T-helper 2 cell treated with Interferon-gamma antibody and Interleukin-4, amounts not matched to agents 5 μg/mL and 100 μg/mL, for 36 hours (primary cell): ENCODE measurements around the gene PLAC9.

ENCODE experiments used
- DNase-seq: peaks from one replicate; pipeline ENCODE4 v3.0.0; 2021; ENCODE audit warnings: low spot score
- H3K27ac Mint-ChIP-seq: one replicate; pipeline ENCODE4 v1.8.0; 2021; ENCODE audit warnings: mild to moderate bottlenecking, mixed read lengths
- H3K27me3 Mint-ChIP-seq: one replicate; pipeline ENCODE4 v1.8.0; 2021; ENCODE audit warnings: low read depth, mixed read lengths
- H3K36me3 Mint-ChIP-seq: one replicate; pipeline ENCODE4 v1.8.0; 2021; ENCODE audit warnings: low read depth, mixed read lengths
- H3K4me1 Mint-ChIP-seq: one replicate; pipeline ENCODE4 v1.8.0; 2021; ENCODE audit warnings: low read depth, mixed read lengths
- H3K4me3 Mint-ChIP-seq: one replicate; pipeline ENCODE4 v1.8.0; 2022; ENCODE audit warnings: mild to moderate bottlenecking, moderate library complexity, mixed read lengths
- H3K9me3 Mint-ChIP-seq: one replicate; pipeline ENCODE4 v1.8.0; 2021; ENCODE audit warnings: mixed read lengths

PLAC9 gene

GRCh38 chr10:80146918-80147317 lies 14.4 kb downstream of the PLAC9 start:
- H3K27ac Mint-ChIP-seq = no peak overlapping the region
- no peak overlapping the region for H3K4me3 Mint-ChIP-seq
- peaks cover 36% of the 10 kb centered on the region for H3K36me3 Mint-ChIP-seq
- no peaks in the 10 kb centered on the region for H3K27me3 Mint-ChIP-seq
- DNase-seq = no peak
- H3K9me3 Mint-ChIP-seq = peaks cover 6% of the 10 kb centered on the region
- peaks cover 15% of the 10 kb centered on the region for H3K4me1 Mint-ChIP-seq

- Mint-ChIP-seq H3K27me3 (no peaks in the 10 kb centered on the region), H3K4me1 (peaks cover 15% of the 10 kb centered on the region), H3K4me3 (no peak overlapping the region), H3K9me3 (peaks cover 6% of the 10 kb centered on the region), H3K36me3 (peaks cover 44% of the 10 kb centered on the region), H3K27ac (no peak overlapping the region)
- DNase-seq = no peak
These were observed 15.8 kb downstream of the PLAC9 start for GRCh38 chr10:80148166-80148805.

- H3K4me1 Mint-ChIP-seq = peaks cover 10% of the 10 kb centered on the region
- H3K36me3 Mint-ChIP-seq = peaks cover 49% of the 10 kb centered on the region
- H3K9me3 Mint-ChIP-seq = peaks cover 6% of the 10 kb centered on the region
- H3K27ac Mint-ChIP-seq = no peak overlapping the region
- no peaks in the 10 kb centered on the region for H3K27me3 Mint-ChIP-seq
- H3K4me3 Mint-ChIP-seq = no peak overlapping the region
- DNase-seq = no peak
These were observed 16.6 kb downstream of the PLAC9 start for GRCh38 chr10:80149123-80149522.

GRCh38 chr10:80150172-80150571 lies 17.6 kb downstream of the PLAC9 start:
- Mint-ChIP-seq H3K9me3 (peaks cover 6% of the 10 kb centered on the region), H3K27me3 (no peaks in the 10 kb centered on the region), H3K4me1 (peaks cover 4% of the 10 kb centered on the region), H3K36me3 (peaks cover 56% of the 10 kb centered on the region), H3K4me3 (no peak overlapping the region), H3K27ac (no peak overlapping the region)
- no peak for DNase-seq

- DNase-seq = no peak
- no peak overlapping the region for H3K27ac Mint-ChIP-seq
- peaks cover 6% of the 10 kb centered on the region for H3K9me3 Mint-ChIP-seq
- no peak overlapping the region for H3K4me3 Mint-ChIP-seq
- peaks cover 78% of the 10 kb centered on the region for H3K36me3 Mint-ChIP-seq
- peaks cover 2% of the 10 kb centered on the region for H3K4me1 Mint-ChIP-seq
- H3K27me3 Mint-ChIP-seq = no peaks in the 10 kb centered on the region
These were observed 20.3 kb downstream of the PLAC9 start for GRCh38 chr10:80152820-80153219.

GRCh38 chr10:80153460-80153859 lies 20.9 kb downstream of the PLAC9 start:
- H3K4me1 Mint-ChIP-seq = peaks cover 2% of the 10 kb centered on the region
- DNase-seq = no peak
- H3K9me3 Mint-ChIP-seq = peaks cover 6% of the 10 kb centered on the region
- no peaks in the 10 kb centered on the region for H3K27me3 Mint-ChIP-seq
- no peak overlapping the region for H3K4me3 Mint-ChIP-seq
- no peak overlapping the region for H3K27ac Mint-ChIP-seq
- peaks cover 78% of the 10 kb centered on the region for H3K36me3 Mint-ChIP-seq

GRCh38 chr10:80154626-80154977 lies 22.1 kb downstream of the PLAC9 start:
- Mint-ChIP-seq H3K4me3 (no peak overlapping the region), H3K27ac (no peak overlapping the region), H3K27me3 (no peaks in the 10 kb centered on the region), H3K9me3 (peaks cover under 1% of the 10 kb centered on the region), H3K4me1 (peaks cover 7% of the 10 kb centered on the region), H3K36me3 (peaks cover 77% of the 10 kb centered on the region)
- no peak for DNase-seq

- no peaks in the 10 kb centered on the region for H3K27me3 Mint-ChIP-seq
- no peak overlapping the region for H3K4me3 Mint-ChIP-seq
- H3K36me3 Mint-ChIP-seq = peaks cover 79% of the 10 kb centered on the region
- no peaks in the 10 kb centered on the region for H3K9me3 Mint-ChIP-seq
- H3K27ac Mint-ChIP-seq = no peak overlapping the region
- no peak for DNase-seq
- H3K4me1 Mint-ChIP-seq = peaks cover 11% of the 10 kb centered on the region
These were observed 22.6 kb downstream of the PLAC9 start for GRCh38 chr10:80154978-80155695.

GRCh38 chr10:80155696-80156215 lies 23.2 kb downstream of the PLAC9 start:
- H3K27ac Mint-ChIP-seq = no peak overlapping the region

GRCh38 chr10:80156216-80156615 lies 23.7 kb downstream of the PLAC9 start:
- DNase-seq = no peak
- peaks cover 11% of the 10 kb centered on the region for H3K4me1 Mint-ChIP-seq
- no peaks in the 10 kb centered on the region for H3K27me3 Mint-ChIP-seq
- H3K36me3 Mint-ChIP-seq = peaks cover 77% of the 10 kb centered on the region
- no peak overlapping the region for H3K27ac Mint-ChIP-seq
- no peaks in the 10 kb centered on the region for H3K9me3 Mint-ChIP-seq
- H3K4me3 Mint-ChIP-seq = no peak overlapping the region

More at GRCh38 chr10:80155696-80156215, 23.2 kb downstream of the PLAC9 start:
- Mint-ChIP-seq H3K9me3 (no peaks in the 10 kb centered on the region), H3K4me1 (peaks cover 10% of the 10 kb centered on the region), H3K4me3 (no peak overlapping the region), H3K27me3 (no peaks in the 10 kb centered on the region), H3K36me3 (peaks cover 77% of the 10 kb centered on the region)
- DNase-seq = no peak

GRCh38 chr10:80157561-80157960 lies 25.0 kb downstream of the PLAC9 start:
- peak overlapping the region; percentile 60 for H3K27ac Mint-ChIP-seq
- H3K9me3 Mint-ChIP-seq = no peaks in the 10 kb centered on the region
- H3K4me3 Mint-ChIP-seq = no peak overlapping the region
- H3K36me3 Mint-ChIP-seq = peaks cover 82% of the 10 kb centered on the region
- H3K4me1 Mint-ChIP-seq = peaks cover 11% of the 10 kb centered on the region
- no peaks in the 10 kb centered on the region for H3K27me3 Mint-ChIP-seq
- no peak for DNase-seq

- H3K4me3 Mint-ChIP-seq = no peak overlapping the region
- H3K4me1 Mint-ChIP-seq = peaks cover 11% of the 10 kb centered on the region
- no peak overlapping the region for H3K27ac Mint-ChIP-seq
- no peaks in the 10 kb centered on the region for H3K27me3 Mint-ChIP-seq
- H3K36me3 Mint-ChIP-seq = peaks cover 80% of the 10 kb centered on the region
- no peaks in the 10 kb centered on the region for H3K9me3 Mint-ChIP-seq
- no peak for DNase-seq
These were observed 25.6 kb downstream of the PLAC9 start for GRCh38 chr10:80158126-80158525.

GRCh38 chr10:80158598-80159127 lies 26.1 kb downstream of the PLAC9 start:
- Mint-ChIP-seq H3K27me3 (no peaks in the 10 kb centered on the region), H3K4me1 (peaks cover 11% of the 10 kb centered on the region), H3K9me3 (no peaks in the 10 kb centered on the region), H3K36me3 (peaks cover 81% of the 10 kb centered on the region), H3K4me3 (no peak overlapping the region), H3K27ac (no peak overlapping the region)
- no peak for DNase-seq

- Mint-ChIP-seq H3K36me3 (peaks cover 82% of the 10 kb centered on the region), H3K27ac (peak overlapping the region; percentile 29), H3K4me3 (no peak overlapping the region), H3K27me3 (no peaks in the 10 kb centered on the region), H3K9me3 (no peaks in the 10 kb centered on the region), H3K4me1 (peaks cover 11% of the 10 kb centered on the region)
- no peak for DNase-seq
These were observed 26.8 kb downstream of the PLAC9 start for GRCh38 chr10:80159166-80159873.
